NCI-H82 treated with DMSO at 0.1 percent for 48 hours (cell line): Measurements from ENCODE around the gene CDS2.

Experiments
- DNase-seq: peaks from one replicate; lab custom pipeline; 2025; ENCODE audit not compliant: unreplicated experiment; lab: John Stamatoyannopoulos, UW

CDS2 gene

GRCh38 chr20:5150226-5151076 is 23.6 kb downstream of the CDS2 start:
- DNase-seq, result no peak

- no peak for DNase-seq
These were observed 26.3 kb downstream of the CDS2 start for GRCh38 chr20:5153152-5153467.

- no peak for DNase-seq
These were observed 27.1 kb downstream of the CDS2 start for GRCh38 chr20:5153612-5154542.

- DNase-seq, result no peak
These were observed 27.7 kb downstream of the CDS2 start for GRCh38 chr20:5154543-5154925.

GRCh38 chr20:5155404-5155803 is 28.6 kb downstream of the CDS2 start:
- peak; percentile 37 for DNase-seq

GRCh38 chr20:5156675-5157448 is 30.1 kb downstream of the CDS2 start:
- no peak for DNase-seq

GRCh38 chr20:5159928-5160327 is 33.1 kb downstream of the CDS2 start:
- DNase-seq, result no peak

GRCh38 chr20:5160882-5161281 is 34.1 kb downstream of the CDS2 start:
- no peak for DNase-seq

- DNase-seq, result no peak
These were observed 34.8 kb downstream of the CDS2 start for GRCh38 chr20:5161536-5162164.

GRCh38 chr20:5164645-5165625 is 38.1 kb downstream of the CDS2 start:
- no peak for DNase-seq

- no peak for DNase-seq
These were observed 42.0 kb downstream of the CDS2 start for GRCh38 chr20:5168651-5169396.

GRCh38 chr20:5170341-5170740 is 43.5 kb downstream of the CDS2 start:
- DNase-seq, result no peak

GRCh38 chr20:5171064-5171789 is 44.4 kb downstream of the CDS2 start:
- DNase-seq, result no peak

- no peak for DNase-seq
These were observed 45.0 kb downstream of the CDS2 start for GRCh38 chr20:5171790-5172164.

- DNase-seq, result no peak
These were observed 45.4 kb downstream of the CDS2 start for GRCh38 chr20:5172167-5172601.

- DNase-seq, result no peak
These were observed 46.2 kb downstream of the CDS2 start for GRCh38 chr20:5172903-5173463.

GRCh38 chr20:5173751-5174150 is 46.9 kb downstream of the CDS2 start:
- no peak for DNase-seq

GRCh38 chr20:5177071-5177470 is 50.3 kb downstream of the CDS2 start:
- no peak for DNase-seq
